Mesenchymal stem cell (in vitro differentiated cells and primary cell): ENCODE measurements around the gene MINAR1.
"Not testable (repeated sequence)": the region's sequence is repeated elsewhere in the genome, so short reads cannot be mapped to it uniquely, and the experiment has no call there.

ENCODE experiments used
- DNase-seq: peaks from one replicate; pipeline ENCODE4 v3.0.0-alpha.2; 2013
- H2AFZ ChIP-seq: one replicate; pipeline ENCODE4 v1.6.1; 2013; ENCODE audit warnings: low read depth, mild to moderate bottlenecking, control low read depth, inconsistent platforms, low read length, moderate library complexity
- H2AK5ac ChIP-seq: 2 replicates; pipeline ENCODE4 v1.6.1; 2013; ENCODE audit warnings: low read length, moderate library complexity, mild to moderate bottlenecking, inconsistent platforms; ENCODE audit not compliant: severe bottlenecking
- H2BK120ac ChIP-seq: one replicate; pipeline ENCODE4 v1.6.1; 2013; ENCODE audit warnings: low read depth, mild to moderate bottlenecking, inconsistent platforms, low read length, moderate library complexity
- H2BK12ac ChIP-seq, 2 experiments: one replicate each; pipeline ENCODE4 v1.6.1; 2013; ENCODE audit warnings: inconsistent platforms in 2 of 2, low read length in 2 of 2, mild to moderate bottlenecking in 2 of 2, moderate library complexity in 2 of 2, control low read depth in 1 of 2
- H2BK15ac ChIP-seq: one replicate; pipeline ENCODE4 v1.6.1; 2013; ENCODE audit warnings: mild to moderate bottlenecking, low read depth, inconsistent platforms; ENCODE audit not compliant: poor library complexity, severe bottlenecking
- H2BK5ac ChIP-seq: 2 replicates; pipeline ENCODE4 v1.6.1; 2013; ENCODE audit warnings: low read depth, mild to moderate bottlenecking, low read length, control low read depth, inconsistent platforms; ENCODE audit not compliant: poor library complexity, severe bottlenecking
- H3K14ac ChIP-seq, 2 experiments: one replicate each; pipeline ENCODE4 v1.6.1; 2013; ENCODE audit warnings: inconsistent platforms in 2 of 2, low read length in 2 of 2, control low read depth in 1 of 2, mild to moderate bottlenecking in 1 of 2, moderate library complexity in 1 of 2
- H3K18ac ChIP-seq, 2 experiments: one replicate each; pipeline ENCODE4 v1.6.1; 2013; ENCODE audit warnings: inconsistent platforms in 2 of 2, low read length in 2 of 2, control low read depth in 1 of 2, low read depth in 1 of 2, mild to moderate bottlenecking in 1 of 2
- H3K23ac ChIP-seq, 2 experiments: one replicate each; pipeline ENCODE4 v1.6.1; 2013; ENCODE audit warnings: inconsistent platforms in 2 of 2, low read length in 2 of 2, mild to moderate bottlenecking in 2 of 2, moderate library complexity in 2 of 2, control low read depth in 1 of 2
- H3K27ac ChIP-seq: 2 replicates; pipeline ENCODE4 v1.5.1; 2013; ENCODE audit warnings: mild to moderate bottlenecking, moderate library complexity, low read length, control low read depth, inconsistent platforms; ENCODE audit not compliant: poor library complexity, severe bottlenecking
- H3K27me3 ChIP-seq, 2 experiments: 2 replicates each; pipeline versions ENCODE4 v1.6.1 to v1.7.0; 2013; ENCODE audit warnings: low read length in 2 of 2, mild to moderate bottlenecking in 2 of 2, moderate library complexity in 2 of 2, control low read depth in 1 of 2, inconsistent platforms in 1 of 2; ENCODE audit not compliant: control insufficient read depth in 1 of 2, insufficient read depth in 1 of 2
- H3K36me3 ChIP-seq, 2 experiments: 2 replicates each; pipeline versions ENCODE4 v1.6.1 to v1.7.0; 2013; ENCODE audit warnings: low read length in 2 of 2, control low read depth in 1 of 2, inconsistent platforms in 1 of 2, low read depth in 1 of 2, mild to moderate bottlenecking in 1 of 2; ENCODE audit not compliant: insufficient read depth in 2 of 2, control insufficient read depth in 1 of 2
- H3K4ac ChIP-seq, 2 experiments: one replicate each; pipeline ENCODE4 v1.6.1; 2013; ENCODE audit warnings: inconsistent platforms in 2 of 2, low read length in 2 of 2, mild to moderate bottlenecking in 2 of 2, moderate library complexity in 2 of 2, control low read depth in 1 of 2, low read depth in 1 of 2
- H3K4me1 ChIP-seq: 2 replicates; pipeline ENCODE4 v1.6.1; 2013; ENCODE audit warnings: low read depth, low read length, control low read depth; ENCODE audit not compliant: control insufficient read depth, insufficient read depth
- H3K4me2 ChIP-seq: 2 replicates; pipeline ENCODE4 v1.6.1; 2013; ENCODE audit warnings: low read length, mild to moderate bottlenecking, inconsistent platforms; ENCODE audit not compliant: poor library complexity, severe bottlenecking
- H3K4me3 ChIP-seq, 2 experiments: 2 replicates each; pipeline versions ENCODE4 v1.5.1 to v1.7.0; 2013; ENCODE audit warnings: low read length in 2 of 2, mild to moderate bottlenecking in 2 of 2, control low read depth in 1 of 2, low read depth in 1 of 2; ENCODE audit not compliant: insufficient read depth in 1 of 2
- H3K79me1 ChIP-seq: replicated peaks from 2 replicates; pipeline ENCODE4 v1.6.1; 2013; ENCODE audit warnings: mild to moderate bottlenecking, control low read depth, low read length, inconsistent platforms; ENCODE audit not compliant: poor library complexity, severe bottlenecking
- H3K9ac ChIP-seq: 2 replicates; pipeline ENCODE4 v1.7.0; 2013; ENCODE audit warnings: mild to moderate bottlenecking, low read length, moderate library complexity
- H3K9me3 ChIP-seq: 2 replicates; pipeline ENCODE4 v1.7.0; 2013; ENCODE audit warnings: mild to moderate bottlenecking, low read length; ENCODE audit not compliant: control insufficient read depth
- H4K8ac ChIP-seq: one replicate; pipeline ENCODE4 v1.6.1; 2013; ENCODE audit warnings: inconsistent platforms, mild to moderate bottlenecking, low read length, moderate library complexity
- H4K91ac ChIP-seq: one replicate; pipeline ENCODE4 v1.6.1; 2013; ENCODE audit warnings: mild to moderate bottlenecking, low read length, inconsistent platforms
- WGBS: methylation state at CpG from one replicate; pipeline ENCODE4 v1.1.7; 2013; ENCODE audit warnings: mixed read lengths; 5-methylcytosine and 5-hydroxymethylcytosine counted together

Gene MINAR1

DNA sequence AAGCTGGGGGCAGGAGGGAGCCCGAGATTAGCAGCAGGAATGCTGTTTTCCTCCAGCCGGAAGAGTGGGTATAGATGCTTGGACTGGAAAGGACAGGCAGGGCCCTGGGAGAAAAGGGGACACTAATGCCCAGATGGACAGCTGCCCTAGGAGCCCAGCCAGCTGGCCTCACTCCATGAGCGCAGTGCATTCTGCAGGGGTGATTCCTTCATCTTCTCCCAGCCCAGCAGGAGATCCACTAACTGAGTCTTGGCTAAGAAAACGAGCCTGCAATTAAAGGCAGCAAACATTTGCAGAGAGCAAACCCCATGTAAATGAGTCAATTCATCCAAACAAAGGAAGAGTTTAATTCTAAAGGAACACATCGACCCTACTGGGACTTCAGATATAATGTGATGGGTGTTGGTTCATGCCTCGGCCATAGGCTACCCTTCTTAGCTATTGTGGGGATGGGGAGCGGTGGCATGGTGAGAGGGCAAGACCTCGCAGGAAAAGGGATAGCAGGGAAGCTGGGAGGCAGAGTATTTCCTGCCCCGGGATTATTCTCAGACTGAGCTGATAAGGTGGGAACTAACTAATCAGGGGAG lies 13.3 kb upstream of the MINAR1 start:
- Histone ChIP-seq H3K18ac (no peak overlapping the region), H3K9me3 (no peaks in the 10 kb centered on the region), H3K27ac (no peak overlapping the region), H3K9ac (no peak overlapping the region), H2AFZ (no peak overlapping the region), H2BK120ac (no peak overlapping the region), H2BK5ac (no peak overlapping the region), H2AK5ac (no peak overlapping the region), H4K91ac (no peak overlapping the region), H3K23ac (no peak overlapping the region), H2BK12ac (no peak overlapping the region), H3K4me1 (no peaks in the 10 kb centered on the region), H3K36me3 (no peaks in the 10 kb centered on the region), H4K8ac (no peak overlapping the region), H3K27me3 (no peaks in the 10 kb centered on the region), H2BK15ac (no peak overlapping the region), H3K4me3 (no peak overlapping the region), H3K4ac (no peak overlapping the region), H3K79me1 (no peaks in the 10 kb centered on the region), H3K4me2 (no peak overlapping the region), H3K14ac (no peak overlapping the region)
- WGBS: 53% methylated on average over 8 of the region's 9 CpGs
- DNase-seq: no peak

DNA sequence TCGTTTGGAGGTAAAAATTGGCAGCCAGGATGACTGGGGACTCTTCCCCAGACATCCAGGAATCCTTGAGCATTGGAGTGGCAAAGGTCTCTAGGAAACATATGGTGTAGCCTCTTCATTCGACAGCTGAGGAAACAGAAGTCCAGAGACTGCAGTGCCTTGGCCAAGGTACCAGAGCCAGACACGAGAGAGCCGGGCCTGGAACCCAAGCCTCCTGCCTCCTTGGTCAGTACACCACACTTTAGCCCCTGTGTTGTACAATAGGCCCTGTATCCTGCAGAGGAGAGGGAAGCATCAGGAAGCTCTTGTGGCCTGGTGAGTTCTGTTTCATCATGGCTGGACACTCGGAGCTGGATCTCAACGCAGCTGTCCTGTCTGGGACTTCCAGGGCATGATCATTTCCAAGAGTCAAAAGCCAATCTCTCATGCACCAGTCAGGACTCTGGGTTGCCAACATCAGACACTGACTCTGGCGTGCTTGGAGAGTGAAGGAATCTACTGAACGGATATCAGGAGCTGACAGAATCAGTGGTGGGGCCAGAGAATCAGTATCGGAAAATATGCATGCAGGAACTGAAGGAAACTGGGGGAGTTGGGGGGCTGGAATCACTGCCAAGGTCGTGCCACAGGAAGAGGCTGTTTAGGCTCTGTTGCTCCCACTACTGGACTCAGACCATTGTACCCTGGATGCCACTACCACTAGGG lies 6.4 kb upstream of the MINAR1 start:
- no peak overlapping the region for H2BK5ac ChIP-seq
- H3K4ac ChIP-seq: no peak overlapping the region
- 84% methylated on average over 10 of the region's 10 CpGs for WGBS
- no peak overlapping the region for H3K9ac ChIP-seq
- H3K14ac ChIP-seq: no peak overlapping the region
- no peak overlapping the region for H3K27ac ChIP-seq
- no peak overlapping the region for H2AK5ac ChIP-seq
- H2BK12ac ChIP-seq: no peak overlapping the region
- peaks cover 30 to 33% of the 10 kb centered on the region in 2 experiments for H3K27me3 ChIP-seq
- H3K9me3 ChIP-seq: no peaks in the 10 kb centered on the region
- no peak overlapping the region for H3K18ac ChIP-seq
- H3K23ac ChIP-seq: no peak overlapping the region
- H4K91ac ChIP-seq: no peak overlapping the region
- no peaks in the 10 kb centered on the region for H3K4me1 ChIP-seq
- H3K79me1 ChIP-seq: no peaks in the 10 kb centered on the region
- no peak overlapping the region for H2AFZ ChIP-seq
- no peak overlapping the region for H2BK120ac ChIP-seq
- H2BK15ac ChIP-seq: no peak overlapping the region
- H3K36me3 ChIP-seq: peaks cover 0 to 6% of the 10 kb centered on the region in 2 experiments
- H3K4me2 ChIP-seq: no peak overlapping the region
- H3K4me3 ChIP-seq: no peak overlapping the region
- no peak overlapping the region for H4K8ac ChIP-seq
- DNase-seq: no peak

GRCh38 chr15:79426899-79427298 lies 5.2 kb upstream of the MINAR1 start:
- H2AK5ac ChIP-seq, H2BK5ac ChIP-seq, H3K14ac ChIP-seq, DNase-seq, H3K9ac ChIP-seq, H3K23ac ChIP-seq, H3K4me1 ChIP-seq, H2BK12ac ChIP-seq, H3K4me3 ChIP-seq, H2BK120ac ChIP-seq, H3K18ac ChIP-seq, H3K36me3 ChIP-seq, H3K9me3 ChIP-seq, H2AFZ ChIP-seq, H3K4ac ChIP-seq, H4K8ac ChIP-seq, H3K4me2 ChIP-seq, H4K91ac ChIP-seq, H3K27ac ChIP-seq, H2BK15ac ChIP-seq, H3K79me1 ChIP-seq: not testable (repeated sequence)
- whole genome bisulfite sequencing: 100% methylated on average over 2 of the region's 2 CpGs
- peaks cover 38 to 43% of the 10 kb centered on the region in 2 experiments for H3K27me3 ChIP-seq

GRCh38 chr15:79427781-79428598 lies 4.1 kb upstream of the MINAR1 start:
- no peaks in the 10 kb centered on the region for H3K9me3 ChIP-seq
- H2BK12ac ChIP-seq: no peak overlapping the region
- no peak overlapping the region for H2AFZ ChIP-seq
- no peak overlapping the region for H3K9ac ChIP-seq
- 90% methylated on average over 4 of the region's 5 CpGs for WGBS
- H3K4me1 ChIP-seq: peaks cover 19% of the 10 kb centered on the region
- H3K4me3 ChIP-seq: no peak overlapping the region
- no peak overlapping the region for H2BK5ac ChIP-seq
- H3K36me3 ChIP-seq: peaks cover 0 to 6% of the 10 kb centered on the region in 2 experiments
- H3K23ac ChIP-seq: peak overlapping the region in 1 of 2 experiments; percentile 53
- H4K91ac ChIP-seq: no peak overlapping the region
- peaks cover 45 to 50% of the 10 kb centered on the region in 2 experiments for H3K27me3 ChIP-seq
- H3K4ac ChIP-seq: no peak overlapping the region
- no peak overlapping the region for H3K14ac ChIP-seq
- no peak for DNase-seq
- H4K8ac ChIP-seq: no peak overlapping the region
- H3K27ac ChIP-seq: no peak overlapping the region
- H2AK5ac ChIP-seq: no peak overlapping the region
- no peaks in the 10 kb centered on the region for H3K79me1 ChIP-seq
- no peak overlapping the region for H2BK15ac ChIP-seq
- no peak overlapping the region for H3K18ac ChIP-seq
- no peak overlapping the region for H3K4me2 ChIP-seq
- H2BK120ac ChIP-seq: no peak overlapping the region
